C4-2B (cell line): ENCODE measurements around the gene CCL15.

Source experiments
- ZFX ChIP-seq: fragments of 450-650 bp; IDR thresholded peaks from 2 replicates; pipeline ENCODE4 v1.6.1; 2017
- TF ChIP-seq, protein P1 (sequence below): fragments of 450-650 bp; conservative IDR thresholded peaks from 2 replicates; pipeline ENCODE4 v1.5.1; 2017; ENCODE audit warnings: mild to moderate bottlenecking

DNA sequence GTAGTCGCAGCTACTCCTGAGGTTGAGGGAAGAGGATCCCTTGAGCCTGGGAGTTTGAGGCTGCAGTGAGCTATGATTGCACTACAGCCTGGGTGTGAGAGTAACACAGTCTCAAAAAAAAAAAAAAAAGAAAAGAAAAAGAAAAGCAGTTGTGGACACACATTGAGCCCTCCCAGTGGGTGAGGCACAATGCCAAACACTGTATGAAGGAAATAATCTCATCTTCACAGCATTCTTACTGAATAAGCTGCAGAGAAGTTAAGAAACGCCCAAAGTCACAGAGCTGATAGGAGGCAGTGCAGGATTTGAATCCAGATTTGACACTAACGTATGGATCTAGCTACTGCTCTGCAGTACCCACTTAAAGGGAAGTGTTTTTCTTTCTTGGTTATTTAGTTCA is 52.0 kb downstream of the CCL15 start:
- TF ChIP-seq, protein P1, sequence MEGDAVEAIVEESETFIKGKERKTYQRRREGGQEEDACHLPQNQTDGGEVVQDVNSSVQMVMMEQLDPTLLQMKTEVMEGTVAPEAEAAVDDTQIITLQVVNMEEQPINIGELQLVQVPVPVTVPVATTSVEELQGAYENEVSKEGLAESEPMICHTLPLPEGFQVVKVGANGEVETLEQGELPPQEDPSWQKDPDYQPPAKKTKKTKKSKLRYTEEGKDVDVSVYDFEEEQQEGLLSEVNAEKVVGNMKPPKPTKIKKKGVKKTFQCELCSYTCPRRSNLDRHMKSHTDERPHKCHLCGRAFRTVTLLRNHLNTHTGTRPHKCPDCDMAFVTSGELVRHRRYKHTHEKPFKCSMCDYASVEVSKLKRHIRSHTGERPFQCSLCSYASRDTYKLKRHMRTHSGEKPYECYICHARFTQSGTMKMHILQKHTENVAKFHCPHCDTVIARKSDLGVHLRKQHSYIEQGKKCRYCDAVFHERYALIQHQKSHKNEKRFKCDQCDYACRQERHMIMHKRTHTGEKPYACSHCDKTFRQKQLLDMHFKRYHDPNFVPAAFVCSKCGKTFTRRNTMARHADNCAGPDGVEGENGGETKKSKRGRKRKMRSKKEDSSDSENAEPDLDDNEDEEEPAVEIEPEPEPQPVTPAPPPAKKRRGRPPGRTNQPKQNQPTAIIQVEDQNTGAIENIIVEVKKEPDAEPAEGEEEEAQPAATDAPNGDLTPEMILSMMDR: no peak
- no peak for TF ChIP-seq ZFX
